Pons (tissue), 1 donor: ENCODE results near the gene TUBAL3.
"Not testable (repeated sequence)": the region's sequence is repeated elsewhere in the genome, so short reads cannot be mapped to it uniquely, and the experiment has no call there.

Experiments
- DNase-seq: peaks from one replicate; pipeline ENCODE4 v3.0.0-alpha.2; 2016; ENCODE audit warnings: low spot score

Gene TUBAL3

DNA sequence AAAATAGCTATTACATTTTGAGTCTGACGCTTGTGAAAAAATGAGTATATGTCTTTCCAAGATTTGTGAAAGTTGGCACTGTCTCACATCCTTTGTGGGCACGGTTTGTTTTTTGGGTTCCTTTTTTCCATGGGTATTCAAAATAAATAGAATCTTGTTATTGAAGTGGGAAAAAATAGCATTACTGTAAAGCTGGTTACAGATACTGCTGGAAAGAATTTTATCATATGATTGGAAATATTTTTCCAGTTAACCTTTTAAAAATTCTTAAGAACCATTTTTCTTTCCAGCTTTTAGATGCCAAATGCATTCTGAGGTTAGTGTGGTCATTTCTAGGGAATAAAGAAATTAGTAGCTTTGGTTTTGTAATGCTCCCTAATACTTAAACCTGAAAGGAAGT is 19.1 kb upstream of the TUBAL3 start:
- DNase-seq, result no peak

DNA sequence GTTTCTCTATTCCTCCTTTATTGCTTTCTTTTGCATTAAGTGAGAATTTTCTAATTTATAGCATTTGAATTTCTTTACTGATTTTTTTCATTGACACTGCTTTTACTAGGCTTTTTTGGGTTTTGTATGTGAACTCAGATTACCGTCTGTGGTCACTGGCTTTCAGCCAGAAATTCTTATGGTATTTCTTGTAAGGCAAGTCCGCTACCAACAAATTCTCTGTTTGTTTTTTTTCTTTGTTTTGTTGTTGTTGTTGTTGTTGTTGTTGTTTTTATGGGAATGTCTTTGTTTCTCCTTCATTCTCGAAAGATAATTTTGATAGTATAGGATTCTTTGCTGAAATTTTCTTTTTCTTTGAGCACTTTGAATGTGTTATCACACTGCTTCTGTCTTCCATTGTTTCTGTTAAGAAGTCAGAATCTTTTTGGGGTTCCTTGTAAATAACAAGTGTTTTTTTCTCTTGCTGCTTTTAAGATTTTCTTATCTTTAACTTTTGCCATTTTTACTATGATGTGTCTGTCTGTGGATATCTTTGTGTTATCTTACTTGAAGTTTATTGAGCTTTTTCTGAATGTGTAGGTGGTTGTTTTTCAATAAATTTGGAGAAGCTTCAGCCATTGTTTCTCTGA is 15.0 kb upstream of the TUBAL3 start:
- DNase-seq, result no peak

DNA sequence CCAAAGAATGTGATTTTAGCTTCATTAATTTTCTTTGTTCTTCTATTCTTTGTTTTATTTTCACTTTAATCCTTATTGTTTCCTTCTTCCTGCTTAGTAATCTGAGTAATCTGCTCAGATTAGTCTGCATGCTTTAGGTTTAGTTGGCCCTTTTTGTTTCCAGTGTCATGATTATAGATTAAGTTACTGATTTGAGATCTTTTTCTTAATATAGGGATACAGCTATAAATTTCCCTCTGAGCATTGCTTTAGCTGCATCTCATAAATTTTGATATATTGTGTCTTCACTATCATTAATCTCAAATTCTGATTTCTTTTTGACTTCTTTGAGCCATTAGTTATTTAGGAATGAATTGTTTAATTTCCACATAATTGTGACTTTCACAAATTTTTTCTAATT is 14.0 kb upstream of the TUBAL3 start:
- no peak for DNase-seq

DNA sequence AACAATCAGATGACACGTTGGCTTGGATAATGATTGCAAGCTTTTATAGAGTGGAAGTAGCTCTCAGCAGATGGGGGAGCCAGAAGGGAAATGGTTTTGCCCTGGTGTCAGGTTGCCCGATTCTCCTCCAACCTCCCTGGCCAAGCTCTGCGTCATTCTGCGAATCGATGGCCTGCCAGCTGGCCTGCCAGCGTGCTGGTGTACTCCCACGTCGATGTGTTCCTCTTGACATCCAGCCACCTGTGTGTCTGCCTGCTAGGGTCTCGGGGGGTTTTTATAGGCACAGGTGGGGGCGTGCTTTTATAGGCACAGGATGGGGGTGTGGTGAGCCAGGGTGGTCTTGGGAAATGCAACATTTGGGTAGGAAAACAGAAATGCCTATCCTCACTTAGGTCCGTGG is 12.4 kb upstream of the TUBAL3 start:
- DNase-seq, result no peak

DNA sequence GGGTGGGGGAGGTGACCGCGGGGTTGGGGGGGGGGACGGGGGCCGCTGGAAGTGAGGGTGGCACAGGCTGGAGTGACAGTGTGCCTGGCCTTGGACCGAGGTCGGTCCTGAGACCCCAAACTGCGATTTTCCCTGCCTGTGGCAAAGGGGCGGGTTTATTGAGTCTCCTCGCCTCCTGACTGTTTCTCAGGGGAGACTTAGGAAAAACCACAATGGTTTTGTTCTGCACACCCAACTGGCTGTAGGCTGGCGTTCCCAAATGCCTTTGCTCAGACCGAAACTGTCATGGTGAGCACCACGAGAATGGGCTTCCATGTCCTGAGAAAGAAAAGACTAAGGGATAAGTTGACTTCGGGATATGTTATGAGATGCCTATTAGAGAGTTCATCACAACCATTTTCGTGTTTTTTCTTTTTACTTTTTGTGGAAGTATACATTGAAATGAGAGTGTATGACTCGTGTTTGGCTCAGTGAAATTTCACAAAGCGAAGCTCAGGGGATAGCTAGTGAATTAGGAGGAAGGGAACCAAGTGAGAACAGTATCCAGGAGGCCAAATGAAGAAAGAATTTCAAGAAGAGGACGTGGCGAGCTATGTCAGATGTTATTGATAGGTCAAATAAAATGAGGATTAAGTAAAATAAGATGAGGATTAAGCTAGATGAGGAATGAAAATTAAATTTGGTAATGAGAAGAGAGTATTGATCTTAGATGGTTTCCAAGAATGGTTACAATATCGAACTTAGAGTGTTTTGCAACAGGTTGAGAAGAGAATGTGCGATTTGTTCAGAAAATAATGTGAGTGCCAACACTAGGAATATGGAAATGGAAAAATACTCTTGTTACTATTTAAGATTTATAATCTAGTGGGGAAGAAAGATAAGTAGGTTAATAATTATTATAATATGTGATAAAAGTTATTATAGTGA is 8.6 kb upstream of the TUBAL3 start:
- DNase-seq, result peak; percentile 46

DNA sequence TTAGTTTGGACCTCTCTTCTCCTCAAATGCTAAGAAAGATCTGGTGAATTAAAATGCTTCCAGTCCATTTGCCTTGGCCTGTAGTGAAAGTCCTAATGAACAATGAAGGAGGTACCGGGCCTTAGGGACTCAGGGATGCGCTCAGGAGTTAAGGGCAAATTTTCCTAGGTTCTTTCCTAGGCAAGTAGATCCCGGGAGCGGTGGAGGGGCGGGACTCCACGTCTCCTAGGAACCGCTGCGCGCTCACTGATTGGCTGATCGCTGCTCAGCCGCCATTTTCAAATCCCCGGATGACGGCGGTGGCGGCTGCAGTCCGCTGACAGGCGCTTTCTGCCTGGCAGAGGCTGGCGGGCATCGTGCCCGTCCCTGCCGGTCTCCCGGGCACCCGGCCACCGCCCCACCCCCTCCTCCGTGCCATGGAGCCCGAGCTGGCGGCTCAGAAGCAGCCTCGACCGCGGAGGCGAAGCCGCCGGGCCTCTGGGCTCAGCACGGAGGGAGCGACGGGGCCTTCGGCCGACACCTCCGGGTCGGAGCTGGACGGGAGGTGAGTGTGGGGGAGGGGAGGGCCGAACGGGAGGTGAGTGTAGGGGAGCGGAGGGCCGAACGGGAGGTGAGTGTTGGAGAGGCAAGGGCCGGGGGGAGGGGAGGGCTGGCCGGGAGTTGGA is 7.8 kb upstream of the TUBAL3 start, which contains the start of gene NET1:
NET1 (plus strand) TSS at position 281 of the 665 bp plus-strand sequence; CDS start at position 417, 136 bp downstream.
- peak; percentile 89 for DNase-seq

DNA sequence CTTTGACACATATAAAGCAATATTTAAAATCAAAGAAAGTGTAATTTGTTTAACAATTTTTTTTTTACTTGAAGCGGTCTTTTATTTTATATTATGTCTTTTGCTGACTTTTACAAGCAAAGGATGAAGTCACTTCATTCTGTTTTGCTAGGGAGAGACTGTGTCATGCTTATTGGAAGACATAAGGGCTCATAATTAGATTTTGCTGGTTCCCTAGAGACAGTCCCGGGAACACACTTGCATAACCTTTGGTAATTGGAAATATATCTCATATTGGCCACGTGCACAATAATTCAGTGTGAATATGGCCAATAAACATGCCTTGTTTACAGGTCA is 7.3 kb upstream of the TUBAL3 start:
- no peak for DNase-seq

DNA sequence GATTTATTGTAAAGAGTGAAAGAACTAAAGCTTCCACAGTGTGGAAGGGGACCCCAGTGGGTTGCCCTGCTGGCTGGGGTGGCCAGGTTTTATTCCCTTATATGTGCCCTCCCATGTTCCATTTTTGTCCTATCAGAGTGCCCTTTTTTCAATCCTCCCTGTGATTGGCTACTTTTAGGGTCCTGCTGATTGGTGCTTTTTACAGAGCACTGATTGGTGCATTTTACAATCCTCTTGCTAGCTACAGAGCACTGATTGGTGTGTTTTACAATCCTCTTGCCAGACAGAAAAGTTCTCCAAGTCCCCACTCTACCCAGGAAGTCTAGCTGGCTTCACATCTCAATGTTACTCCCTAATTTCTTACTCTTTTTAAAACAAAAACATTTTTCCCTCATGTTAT is 6.2 kb upstream of the TUBAL3 start:
- DNase-seq, result not testable (repeated sequence)

DNA sequence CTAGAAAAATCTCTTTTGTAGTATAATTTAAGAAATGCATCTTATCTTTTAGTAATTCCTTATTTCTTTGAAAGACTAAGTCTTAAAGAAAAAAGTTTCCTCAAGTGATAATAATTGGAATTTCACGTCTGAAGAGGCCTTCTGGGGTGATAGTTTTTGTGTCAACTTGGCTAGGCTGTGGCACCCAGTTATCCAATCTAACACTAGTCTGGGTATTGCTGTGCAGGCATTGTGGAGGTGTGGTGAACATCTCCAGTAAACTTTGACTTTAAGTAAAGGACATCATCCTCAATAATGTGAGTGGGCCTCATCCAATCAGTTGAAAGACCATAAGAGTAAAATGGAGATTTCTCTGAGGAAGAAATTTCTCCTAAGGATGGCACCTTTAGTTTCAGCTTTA is 2.3 kb upstream of the TUBAL3 start:
- no peak for DNase-seq

DNA sequence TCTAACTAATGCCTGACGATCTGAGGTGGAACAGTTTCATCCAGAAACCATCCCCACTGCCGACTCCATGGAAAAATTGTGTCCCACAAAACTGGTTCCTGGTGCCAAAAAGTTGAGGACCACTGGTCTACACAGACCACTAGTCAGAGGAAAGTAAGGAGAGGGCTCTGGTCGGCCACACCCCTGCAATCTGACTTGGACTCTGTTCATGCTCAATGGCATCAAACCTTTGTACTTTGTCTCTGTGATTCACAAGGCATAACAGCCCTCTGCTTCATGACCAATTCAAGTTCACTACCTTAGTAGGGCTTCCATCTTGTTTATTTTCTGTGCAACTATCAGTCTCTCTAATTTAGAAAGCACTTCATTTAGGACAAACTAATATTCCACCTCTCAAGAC is 1.8 kb downstream of the TUBAL3 start:
- no peak for DNase-seq

DNA sequence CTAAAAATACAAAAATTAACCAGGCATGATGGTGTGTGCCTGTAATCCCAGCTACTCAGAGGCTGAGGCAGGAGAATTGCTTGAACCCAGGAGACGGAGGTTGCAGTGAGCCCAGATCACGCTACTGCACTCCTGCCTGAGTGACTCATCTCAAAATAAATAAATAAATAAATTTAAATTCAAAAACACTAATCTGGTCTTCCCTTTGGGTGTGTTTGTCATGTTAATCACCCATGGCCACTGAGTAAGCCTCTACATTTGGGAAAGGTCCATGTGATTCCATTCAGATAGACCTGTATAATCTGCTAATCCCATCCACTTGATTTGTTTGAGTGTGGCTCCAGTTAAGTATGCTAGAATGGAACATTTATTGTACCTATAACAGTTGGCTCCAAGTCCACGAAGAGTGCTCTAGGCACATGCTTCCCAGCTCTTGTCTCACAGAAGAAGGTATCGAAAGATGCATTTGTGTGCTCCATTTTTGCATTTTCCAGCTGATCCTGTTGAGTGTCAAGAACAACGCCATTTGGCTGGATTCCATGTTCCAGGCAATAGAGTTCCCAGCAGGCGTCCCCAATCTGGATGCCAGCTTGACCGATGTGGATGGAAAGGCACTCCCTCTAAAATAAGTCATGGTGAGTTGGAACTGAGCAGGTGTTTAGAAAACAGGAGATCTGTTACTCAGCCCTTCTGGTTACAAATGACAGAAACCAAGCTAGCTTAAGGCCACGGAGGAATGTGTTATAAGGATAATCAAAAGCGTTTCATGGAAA is 4.0 kb downstream of the TUBAL3 start:
- no peak for DNase-seq

DNA sequence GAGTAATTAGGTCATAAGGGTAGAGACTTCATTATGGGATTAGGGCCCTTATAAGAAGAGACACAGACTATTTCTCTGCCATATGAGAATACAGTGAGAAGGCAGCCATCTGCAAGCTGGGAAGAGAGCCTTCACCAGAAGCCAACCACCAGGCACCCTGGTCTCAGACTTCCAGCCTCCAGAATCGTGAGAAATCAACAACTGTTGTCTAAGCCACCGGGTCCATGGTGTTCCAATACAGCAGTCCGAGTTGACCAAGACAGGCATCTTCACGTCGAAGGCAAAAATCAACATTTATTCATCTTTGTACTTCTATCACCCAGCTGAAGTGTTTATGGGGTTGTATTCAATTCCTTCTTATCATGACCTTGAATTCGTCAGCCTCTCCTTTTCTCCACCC is 5.3 kb downstream of the TUBAL3 start:
- DNase-seq, result no peak

DNA sequence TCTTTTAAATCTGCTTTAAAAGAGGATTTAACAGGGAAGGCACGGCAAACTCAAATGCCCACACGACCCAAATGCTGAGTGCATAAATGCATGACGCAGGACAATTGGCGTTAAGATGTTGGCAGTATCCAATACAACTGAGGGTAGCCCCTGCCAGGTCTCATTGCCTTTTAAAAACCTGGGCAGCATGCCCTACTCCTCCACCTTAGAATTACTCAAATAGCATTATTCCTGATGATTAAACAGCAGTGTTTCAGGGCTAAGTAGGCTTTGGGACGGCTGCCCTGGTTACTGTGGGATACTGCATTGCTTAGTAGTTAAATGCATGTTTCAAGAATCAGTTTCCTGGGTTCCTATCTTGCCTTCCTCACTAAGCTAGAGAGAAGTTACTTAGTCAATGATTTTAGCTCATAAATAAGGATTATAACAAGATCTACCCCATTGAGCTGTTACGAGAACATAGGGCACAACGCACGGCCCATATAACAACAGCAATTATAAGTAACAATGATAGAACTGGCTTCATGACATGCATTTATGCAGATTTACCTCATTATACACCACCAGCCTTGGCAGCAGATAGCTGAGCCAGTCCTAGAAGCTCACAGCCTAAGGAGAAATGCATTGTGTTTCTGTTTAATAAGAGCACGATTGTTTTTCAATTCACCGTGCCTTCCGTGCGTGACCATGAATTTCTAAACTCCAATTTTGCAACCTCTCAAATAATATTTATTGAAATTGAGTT is 7.9 kb downstream of the TUBAL3 start:
- peak; percentile 70 for DNase-seq

DNA sequence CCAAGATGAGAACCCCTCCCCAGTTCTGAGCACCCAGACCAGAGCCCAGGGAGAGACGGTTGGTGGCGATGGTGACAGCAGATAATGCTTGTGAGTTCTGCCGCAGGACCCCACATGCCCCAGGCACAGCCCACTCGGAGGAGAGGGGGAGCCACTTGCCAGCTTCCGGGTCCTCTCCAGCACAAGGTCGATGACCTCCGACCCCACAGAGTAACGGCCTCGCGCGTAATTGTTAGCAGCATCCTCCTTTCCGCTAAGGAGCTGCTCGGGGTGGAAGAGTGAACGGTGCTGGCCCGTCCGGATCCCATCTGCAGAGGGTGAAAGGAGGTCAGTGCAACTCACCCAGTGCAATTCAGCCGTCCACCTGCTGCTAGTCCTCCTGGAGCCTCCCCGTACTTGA is 9.5 kb downstream of the TUBAL3 start:
- no peak for DNase-seq

DNA sequence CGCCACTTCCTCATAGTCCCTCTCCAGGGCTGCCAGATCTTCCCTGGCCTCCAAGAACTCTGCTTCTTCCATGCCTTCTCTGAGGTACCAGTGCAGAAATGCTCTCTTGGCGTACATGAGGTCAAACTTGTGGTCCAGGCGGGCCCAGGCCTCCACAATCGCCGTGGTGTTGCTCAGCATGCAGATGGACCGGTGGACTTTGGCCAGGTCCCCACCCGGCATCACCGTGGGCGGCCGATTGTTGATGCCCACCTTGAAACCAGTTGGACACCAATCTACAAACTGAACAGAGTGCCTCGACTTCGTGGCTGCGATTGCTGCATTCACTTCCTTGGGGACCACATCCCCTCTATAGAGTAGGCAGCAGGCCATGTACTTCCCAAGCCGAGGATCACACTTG is 11.1 kb downstream of the TUBAL3 start:
- DNase-seq, result no peak

DNA sequence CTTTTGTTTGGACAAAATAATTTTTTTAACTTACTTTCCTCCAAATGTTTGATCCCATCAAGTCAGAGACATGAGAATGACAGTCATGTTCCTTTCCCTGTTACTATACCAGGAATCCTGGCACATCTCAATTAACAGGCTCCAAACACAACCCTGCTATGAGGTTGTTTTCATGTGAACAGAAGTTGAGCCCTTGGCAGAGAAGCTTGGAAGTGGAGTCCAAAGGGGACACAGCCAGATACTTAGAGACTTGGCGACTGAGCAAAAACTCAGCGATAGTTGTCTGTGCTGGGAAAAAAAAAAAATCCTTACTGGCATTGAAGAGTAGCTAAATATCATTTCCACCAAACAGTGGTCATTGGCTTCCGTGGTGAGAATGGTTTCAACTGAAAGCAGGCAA is 12.8 kb downstream of the TUBAL3 start:
- peak; percentile 36 for DNase-seq

DNA sequence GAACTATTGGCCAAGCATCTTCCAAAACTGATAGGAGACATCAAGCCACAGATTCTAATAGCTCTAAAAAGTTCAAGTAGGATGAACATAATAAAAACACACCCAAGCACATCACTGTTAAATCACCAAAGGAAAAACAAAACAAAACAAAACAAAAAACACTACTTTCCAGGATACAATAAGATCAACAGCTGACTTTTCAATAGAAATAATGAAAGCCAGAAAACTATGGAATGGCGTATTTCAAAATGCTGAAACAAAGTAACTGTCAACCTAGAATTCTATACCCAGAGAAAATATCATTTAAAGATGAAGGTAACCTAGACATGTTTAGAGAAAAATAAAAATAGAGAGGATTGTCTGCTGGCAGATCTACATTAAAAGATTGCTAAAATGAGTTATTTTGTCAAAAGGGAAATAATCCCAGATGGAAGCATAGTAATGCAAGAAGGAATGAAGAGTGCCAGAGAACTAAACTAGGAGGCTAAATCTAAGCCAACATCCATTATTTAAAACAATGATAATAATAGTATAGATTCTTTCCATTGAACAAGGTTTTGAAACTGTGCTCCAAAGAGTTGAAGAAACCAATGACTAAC is 13.9 kb downstream of the TUBAL3 start:
- no peak for DNase-seq

DNA sequence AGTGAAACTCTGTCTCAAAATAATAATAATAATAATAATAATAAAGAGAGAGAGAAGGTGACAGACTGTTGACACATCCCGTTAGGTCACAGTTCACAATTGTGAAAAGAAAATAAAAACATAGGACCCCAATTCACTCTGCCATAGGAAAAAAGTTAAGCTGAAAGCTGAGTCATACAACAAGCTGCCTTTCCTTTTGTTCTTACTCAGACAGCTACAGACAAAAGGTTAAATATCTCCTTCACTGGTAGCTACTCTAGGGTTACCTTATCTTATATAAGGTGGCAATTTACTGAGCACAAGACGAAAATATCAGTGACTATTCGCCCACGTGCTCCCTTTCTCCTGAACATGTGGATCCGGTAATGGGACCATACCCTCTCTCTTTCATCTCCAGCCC is 17.5 kb downstream of the TUBAL3 start:
- DNase-seq, result no peak

DNA sequence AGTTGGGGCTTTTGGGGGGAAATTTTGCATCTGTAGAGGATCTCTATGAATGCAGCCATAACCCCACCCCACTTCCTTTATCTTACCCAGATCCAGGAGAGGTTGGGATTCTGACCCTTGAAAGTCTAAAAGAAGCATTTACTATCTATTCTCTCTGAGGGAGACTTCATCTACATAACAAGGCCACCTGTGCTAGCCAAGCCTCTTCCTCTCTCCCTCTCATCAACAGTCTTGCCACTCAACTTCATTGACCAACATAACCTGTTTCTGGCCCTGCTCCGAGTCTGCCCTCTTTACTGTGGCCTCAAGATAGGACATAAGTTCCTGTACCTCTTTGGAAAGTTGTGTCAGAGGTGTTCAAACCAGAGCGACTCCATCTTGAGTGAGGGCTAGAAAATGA is 19.4 kb downstream of the TUBAL3 start:
- DNase-seq, result no peak

DNA sequence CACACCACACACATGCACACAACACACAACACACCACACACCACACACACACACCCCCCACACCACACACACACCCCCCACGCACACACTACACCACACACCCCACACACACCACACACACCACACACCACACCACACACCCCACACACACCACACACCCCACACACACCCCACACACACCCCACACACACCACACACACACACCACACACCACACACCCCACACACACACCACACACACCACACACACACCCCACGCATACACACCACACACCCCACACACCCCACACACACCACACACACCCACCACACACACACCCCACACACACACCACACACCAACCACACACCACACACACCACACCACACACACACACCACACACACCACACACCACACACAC is 23.4 kb downstream of the TUBAL3 start:
- no peak for DNase-seq

DNA sequence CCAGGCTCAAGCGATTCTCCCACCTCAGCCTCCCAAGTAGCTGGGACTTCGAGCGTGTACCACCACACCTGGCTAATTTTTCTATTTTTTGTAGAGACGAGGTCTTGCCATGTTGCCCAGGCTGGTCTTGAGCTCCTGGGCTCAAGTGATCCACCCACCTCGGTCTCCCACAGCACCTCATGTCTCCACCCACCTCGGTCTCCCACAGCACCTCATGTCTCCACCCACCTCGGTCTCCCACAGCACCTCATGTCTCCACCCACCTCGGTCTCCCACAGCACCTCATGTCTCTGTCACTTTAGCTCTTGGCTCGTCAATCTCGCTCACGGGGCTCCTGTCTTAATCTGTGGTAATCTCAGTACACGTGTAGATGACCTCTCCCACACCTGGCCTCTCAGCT is 24.2 kb downstream of the TUBAL3 start:
- DNase-seq, result not testable (repeated sequence)
